Testis (tissue), 3 donors: ENCODE measurements around the gene CBFA2T2. TPM values are rescaled to one million over a fixed set of nuclear protein-coding genes. Genes with fewer than 3 reads are reported as not detected.
"Not testable (repeated sequence)": the region's sequence is repeated elsewhere in the genome, so short reads cannot be mapped to it uniquely, and the experiment has no call there.

ENCODE experiments used
- DNase-seq: peaks from one replicate; pipeline ENCODE4 v3.0.0-alpha.2; 2019
- H3K27ac ChIP-seq, 2 donors: fragments of 200-600 bp; sonication (generic); one replicate each; pipeline ENCODE4 v1.5.1; 2019
- H3K27me3 ChIP-seq: fragments of 200-600 bp; sonication (generic); one replicate; pipeline ENCODE4 v1.5.1; 2019
- H3K36me3 ChIP-seq: fragments of 200-600 bp; sonication (generic); one replicate; pipeline ENCODE4 v1.5.1; 2017; ENCODE audit warnings: low read depth; ENCODE audit errors: missing control alignments
- H3K4me1 ChIP-seq: fragments of 200-600 bp; sonication (generic); one replicate; pipeline ENCODE4 v1.5.1; 2019
- H3K4me3 ChIP-seq, 2 donors: fragments of 200-600 bp; sonication (generic); one replicate each; pipeline ENCODE4 v1.5.1; 2017 to 2019
- H3K9me3 ChIP-seq: fragments of 200-600 bp; sonication (generic); one replicate; pipeline ENCODE4 v1.5.1; 2017
- CTCF ChIP-seq, 3 experiments: fragments of 450-650 bp in 2 of 3; fragments of 200-600 bp in 1 of 3; sonication (generic) in 1 of 3; IDR thresholded peaks; one replicate each; pipeline ENCODE4 v1.5.1; 2016 to 2019; ENCODE audit warnings: antibody characterized with exemption in 3 of 3, mild to moderate bottlenecking in 2 of 3, moderate library complexity in 1 of 3
- POLR2A ChIP-seq: fragments of 450-650 bp; IDR thresholded peaks from one replicate; pipeline ENCODE4 v1.6.1; 2017; ENCODE audit warnings: antibody characterized with exemption, mild to moderate bottlenecking, moderate library complexity
- WGBS, 2 donors: methylation state at CpG; one replicate each; pipeline ENCODE4 v1.1.5; 2018; 5-methylcytosine and 5-hydroxymethylcytosine counted together
- intact Hi-C: fragments of 100-400 bp; cut with DNase I; formaldehyde crosslinking; loops from one replicate; pipeline ENCODE4 v1.15.1; 2023; ENCODE audit warnings: low total_unique reads
- polyA plus RNA-seq: library from polyadenylated mRNA; stranded (reverse); fragments of 350-450 nt; fragmentation: Illumina TruSeq; extraction: RNeasy Lipid Tissue Mini Kit (QIAGEN cat#74804); gene quantifications from one replicate; pipeline ENCODE4 v1.2.3, GENCODE V29; 2014; ENCODE audit warnings: low read depth, low replicate concordance; ENCODE audit not compliant: insufficient read depth
- total RNA-seq, 2 donors: library from RNA; depleted of rRNA; stranded (reverse); fragments of >200 nt; gene quantifications; one replicate each; pipeline ENCODE4 v1.2.3, GENCODE V29; 2016

CBFA2T2 gene
- total and polyA plus RNA-seq, 3 donors from 2014 or later: 25.2 to 39.2 (median 33.1) TPM

- H3K27me3 ChIP-seq, H3K4me3 ChIP-seq, H3K27ac ChIP-seq, H3K36me3 ChIP-seq, H3K9me3 ChIP-seq, intact Hi-C loops, H3K4me1 ChIP-seq: not testable (repeated sequence)
- DNase-seq: peak; percentile 89
- 33 to 47% methylated on average over 5 of the region's 6 CpGs for WGBS, 2 donors
- TF ChIP-seq CTCF (IDR thresholded peaks at IDR 0.05): peak; percentile 85 to 86 (median 85)
Measured at GRCh38 chr20:33456916-33457642, 32.8 kb upstream of the CBFA2T2 start.

- Histone ChIP-seq H3K27me3 (no peaks in the 10 kb centered on the region), H3K27ac (no peak overlapping the region), H3K4me1 (no peaks in the 10 kb centered on the region), H3K4me3 (no peak overlapping the region), H3K36me3 (no peaks in the 10 kb centered on the region), H3K9me3 (no peaks in the 10 kb centered on the region)
- DNase-seq: no peak
- TF ChIP-seq CTCF (IDR thresholded peaks at IDR 0.05): no peak
- no peak for TF ChIP-seq POLR2A
- 85 to 89% methylated on average over 7 of the region's 7 CpGs for WGBS, 2 donors
- intact Hi-C loops: no loop called here
Measured at GRCh38 chr20:33459599-33459998, 30.3 kb upstream of the CBFA2T2 start.

GRCh38 chr20:33460711-33461110 lies 29.2 kb upstream of the CBFA2T2 start:
- no peaks in the 10 kb centered on the region for H3K36me3 ChIP-seq
- H3K4me1 ChIP-seq: no peaks in the 10 kb centered on the region
- H3K9me3 ChIP-seq: no peaks in the 10 kb centered on the region
- intact Hi-C loops: no loop called here
- no peak for DNase-seq
- H3K27ac ChIP-seq: no peak overlapping the region
- no peak for TF ChIP-seq CTCF (IDR thresholded peaks at IDR 0.05)
- 97 to 100% methylated on average over 5 of the region's 5 CpGs for WGBS, 2 donors
- no peaks in the 10 kb centered on the region for H3K27me3 ChIP-seq
- no peak overlapping the region for H3K4me3 ChIP-seq

- no peaks in the 10 kb centered on the region for H3K27me3 ChIP-seq
- no peak overlapping the region for H3K4me3 ChIP-seq
- H3K9me3 ChIP-seq: no peaks in the 10 kb centered on the region
- DNase-seq: no peak
- 83 to 86% methylated on average over 7 of the region's 7 CpGs for WGBS, 2 donors
- no peaks in the 10 kb centered on the region for H3K4me1 ChIP-seq
- intact Hi-C loops: no loop called here
- no peaks in the 10 kb centered on the region for H3K36me3 ChIP-seq
- no peak overlapping the region for H3K27ac ChIP-seq
- TF ChIP-seq CTCF (IDR thresholded peaks at IDR 0.05) (no peak), POLR2A (no peak)
Measured at GRCh38 chr20:33463332-33464101, 26.4 kb upstream of the CBFA2T2 start.

- H3K27me3 ChIP-seq, H3K4me1 ChIP-seq, DNase-seq, H3K27ac ChIP-seq, H3K36me3 ChIP-seq, H3K4me3 ChIP-seq, H3K9me3 ChIP-seq, intact Hi-C loops: not testable (repeated sequence)
- 83 to 92% methylated on average over 8 of the region's 8 CpGs for WGBS, 2 donors
Measured at GRCh38 chr20:33464759-33465158, 25.1 kb upstream of the CBFA2T2 start.
